Erythroblast (primary cell): ENCODE results near the gene ARHGAP42.

Source experiments
- GATA1 ChIP-seq: IDR thresholded peaks from 2 replicates; pipeline ENCODE4 v1.6.1; 2011; ENCODE audit warnings: low read depth, mild to moderate bottlenecking, control low read depth, low read length, moderate library complexity
- POLR2A ChIP-seq: IDR thresholded peaks from 2 replicates; pipeline ENCODE4 v1.6.1; 2011; ENCODE audit warnings: mild to moderate bottlenecking, low read length

DNA sequence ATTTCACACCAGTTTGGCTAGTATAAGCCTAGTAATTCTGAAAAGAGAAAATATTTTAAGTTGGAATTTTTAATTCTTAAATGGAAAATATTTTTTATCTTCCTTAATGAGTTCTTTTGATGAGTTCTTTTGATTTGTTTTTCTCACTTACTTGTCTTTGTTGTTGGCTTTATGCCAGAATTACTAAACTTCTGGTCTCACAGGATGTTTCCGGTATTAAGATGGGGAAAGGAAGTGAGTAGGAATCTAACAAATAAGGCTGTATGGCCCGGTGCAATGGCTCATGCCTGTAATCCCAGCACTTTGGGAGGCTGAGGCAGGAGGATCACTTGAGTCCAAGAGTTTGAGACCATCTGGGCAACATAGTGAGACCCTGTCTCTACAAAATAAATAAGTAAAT, 106.4 kb downstream of the ARHGAP42 start:
- TF ChIP-seq POLR2A = no peak
- TF ChIP-seq GATA1 = no peak
